HepG2 (cell line): ENCODE data around the gene ARRDC1. TPM values are rescaled to one million over a fixed set of nuclear protein-coding genes. Genes with fewer than 3 reads are reported as not detected.

ENCODE experiments used
- ATAC-seq: fragments of 200-7000 bp; cut with Tn5 transposase; 3 replicates; pipeline ENCODE4 v1.9.1; 2020; ENCODE audit warnings: mild to moderate bottlenecking, moderate library complexity
- BruUV-seq: library from RNA; stranded (reverse); fragments of 400-500 nt; replicated peaks from 2 replicates; lab custom pipeline; 2021; lab: Mats Ljungman, UMichigan
- CTCF ChIA-PET: fragments of 300-600 bp; formaldehyde crosslinking; extraction: SDS; loops from one replicate; lab custom pipeline; 2021; ENCODE audit warnings: low total read pairs, inconsistent platforms, low intra/inter-chr PET ratio; lab: Yijun Ruan, JAX
- POLR2A ChIA-PET: fragments of 350-600 bp; sonication (Branson Sonifier 250); formaldehyde crosslinking; loops from one replicate; lab custom pipeline; 2020; ENCODE audit warnings: antibody characterized with exemption, inconsistent platforms; lab: Yijun Ruan, JAX
- DNase-seq: peaks from one replicate; pipeline ENCODE4 v3.0.0-alpha.2; 2015; ENCODE audit warnings: low spot score
- FAIRE-seq: peaks from 3 replicates; lab custom pipeline; 2011; peaks lifted over from hg19 to GRCh38; lab: Jason Lieb, UNC
- H2AFZ ChIP-seq: one replicate; pipeline ENCODE4 v1.6.1; 2011; ENCODE audit warnings: low read length, inconsistent platforms
- H3K27ac ChIP-seq: fragments of 300-600 bp; 3 replicates; pipeline ENCODE4 v1.8.0; 2011; ENCODE audit warnings: mixed run types, mild to moderate bottlenecking, mixed read lengths, low read length, inconsistent platforms; ENCODE audit not compliant: insufficient read depth; ENCODE audit errors: extremely low read length
- H3K27me3 ChIP-seq, 2 experiments: fragments of 200-600 bp in 1 of 2; 2 replicates in 1 of 2; 3 replicates in 1 of 2; pipeline versions ENCODE4 v1.6.0 to v1.8.0; 2011; ENCODE audit warnings: low read length in 2 of 2, mild to moderate bottlenecking in 2 of 2, moderate library complexity in 2 of 2, inconsistent platforms in 1 of 2; ENCODE audit not compliant: insufficient read depth in 2 of 2, control insufficient read depth in 1 of 2
- H3K36me3 ChIP-seq, 2 experiments: fragments of 200-600 bp in 1 of 2; replicated peaks in 1 of 2; 2 replicates in 1 of 2; 3 replicates in 1 of 2; pipeline versions ENCODE4 v1.5.1 to v1.8.0; 2011; ENCODE audit warnings: low read length in 2 of 2, inconsistent platforms in 1 of 2; ENCODE audit not compliant: insufficient read depth in 2 of 2, control insufficient read depth in 1 of 2
- H3K4me1 ChIP-seq: 2 replicates; pipeline ENCODE4 v1.5.1; 2012; ENCODE audit warnings: low read length, inconsistent platforms; ENCODE audit not compliant: insufficient read depth
- H3K4me2 ChIP-seq: 2 replicates; pipeline ENCODE4 v1.6.0; 2011; ENCODE audit warnings: low read depth, low read length, inconsistent platforms
- H3K4me3 ChIP-seq, 3 experiments: fragments of 200-600 bp in 1 of 3; sonication (generic), shearing (Covaris generic) in 1 of 3; replicated peaks in 1 of 3; 2 replicates each; pipeline ENCODE4 v1.5.1; 2011 to 2016; ENCODE audit warnings: low read length in 3 of 3, inconsistent platforms in 2 of 3, low read depth in 2 of 3, mild to moderate bottlenecking in 2 of 3, control low read depth in 1 of 3, mixed read lengths in 1 of 3; ENCODE audit not compliant: insufficient read depth in 1 of 3
- H3K79me2 ChIP-seq: one replicate; pipeline ENCODE4 v1.6.1; 2011; ENCODE audit warnings: low read length, inconsistent platforms; ENCODE audit not compliant: insufficient read depth
- H3K9ac ChIP-seq: 2 replicates; pipeline ENCODE4 v1.6.0; 2011; ENCODE audit warnings: mild to moderate bottlenecking, low read depth, low read length, inconsistent platforms; ENCODE audit not compliant: insufficient read depth
- H3K9me3 ChIP-seq: 2 replicates; pipeline ENCODE4 v1.5.1; 2012; ENCODE audit warnings: mild to moderate bottlenecking, low read length
- H4K20me1 ChIP-seq: 2 replicates; pipeline ENCODE4 v1.6.0; 2011; ENCODE audit warnings: inconsistent platforms, mild to moderate bottlenecking, low read length, moderate library complexity; ENCODE audit not compliant: insufficient read depth
- BRF2 ChIP-seq: sonication (generic); formaldehyde crosslinking; IDR thresholded peaks from 2 replicates; pipeline ENCODE4 v1.8.1; 2022; ENCODE audit warnings: mild to moderate bottlenecking, missing genetic modification reagents
- CBX2 ChIP-seq, 2 experiments: fragments of 200-600 bp in 1 of 2; sonication (generic); formaldehyde crosslinking in 1 of 2; IDR thresholded peaks; 2 replicates each; pipeline versions ENCODE4 v1.7.0 to v1.8.1; 2018 to 2022; ENCODE audit warnings: low read depth in 2 of 2, low read length in 1 of 2, mild to moderate bottlenecking in 1 of 2, missing genetic modification reagents in 1 of 2
- CC2D1A ChIP-seq: sonication (generic); formaldehyde crosslinking; IDR thresholded peaks from 2 replicates; pipeline ENCODE4 v1.8.1; 2023; ENCODE audit warnings: mild to moderate bottlenecking, missing genetic modification reagents
- FOXO1 ChIP-seq: sonication (generic); formaldehyde crosslinking; IDR thresholded peaks from 2 replicates; pipeline ENCODE4 v1.4.0; 2020; ENCODE audit warnings: missing genetic modification reagents
- MXD4 ChIP-seq: IDR thresholded peaks from 2 replicates; pipeline ENCODE4 v1.6.1; 2016; ENCODE audit warnings: mild to moderate bottlenecking, missing biosample characterization, missing genetic modification reagents
- NFIB ChIP-seq: sonication (generic); formaldehyde crosslinking; IDR thresholded peaks from 2 replicates; pipeline ENCODE4 v1.9.0; 2021; ENCODE audit warnings: missing genetic modification reagents, mild to moderate bottlenecking, borderline replicate concordance
- PAX8 ChIP-seq: sonication (generic); formaldehyde crosslinking; IDR thresholded peaks from 2 replicates; pipeline ENCODE4 v1.8.0; 2022; ENCODE audit warnings: mild to moderate bottlenecking, missing genetic modification reagents, borderline replicate concordance
- PCBP2 ChIP-seq: fragments of 200-400 bp; formaldehyde crosslinking; optimal IDR thresholded peaks from 2 replicates; pipeline ENCODE3; 2018; ENCODE audit warnings: low read length, low read depth; ENCODE audit not compliant: poor library complexity, severe bottlenecking
- PHF5A ChIP-seq: IDR thresholded peaks from one replicate; pipeline ENCODE4 v1.6.1; 2018; ENCODE audit warnings: low read depth, missing genetic modification reagents; ENCODE audit not compliant: unreplicated experiment
- PTBP1 ChIP-seq: fragments of 200-400 bp; formaldehyde crosslinking; IDR thresholded peaks from 2 replicates; pipeline ENCODE4 v1.6.1; 2018; ENCODE audit warnings: low read length, low read depth; ENCODE audit not compliant: poor library complexity, severe bottlenecking
- SCMH1 ChIP-seq: sonication (generic); formaldehyde crosslinking; IDR thresholded peaks from 2 replicates; pipeline ENCODE4 v1.9.0; 2021; ENCODE audit warnings: missing genetic modification reagents, mild to moderate bottlenecking, borderline replicate concordance
- TP53 ChIP-seq: sonication (generic); formaldehyde crosslinking; conservative IDR thresholded peaks from 2 replicates; pipeline ENCODE4 v1.4.0; 2020; ENCODE audit warnings: missing genetic modification reagents
- YEATS2 ChIP-seq: sonication (generic); formaldehyde crosslinking; IDR thresholded peaks from 2 replicates; pipeline ENCODE4 v1.4.0; 2020; ENCODE audit warnings: missing genetic modification reagents, borderline replicate concordance
- ZBTB25 ChIP-seq: IDR thresholded peaks from 2 replicates; pipeline ENCODE4 v1.6.1; 2018; ENCODE audit warnings: missing genetic modification reagents
- ZNF550 ChIP-seq: sonication (generic); formaldehyde crosslinking; IDR thresholded peaks from 2 replicates; pipeline ENCODE4 v1.4.0; 2020; ENCODE audit warnings: mild to moderate bottlenecking, missing genetic modification reagents, borderline replicate concordance
- ZNF784 ChIP-seq: sonication (generic); formaldehyde crosslinking; IDR thresholded peaks from 2 replicates; pipeline ENCODE4 v1.5.1; 2020; ENCODE audit warnings: missing genetic modification reagents, mild to moderate bottlenecking, borderline replicate concordance
- WGBS: methylation state at CpG from one replicate; pipeline ENCODE4 v1.1.6; 2017; ENCODE audit warnings: low lambda C conversion rate; 5-methylcytosine and 5-hydroxymethylcytosine counted together
- in situ Hi-C: cut with HindIII; loops from 2 replicates; pipeline ENCODE4 v1.10.0; 2017; ENCODE audit warnings: low pct_unique_long_range_greater_than_20kb; ENCODE audit not compliant: extremely low pct_ligation_motif_present
- intact Hi-C: fragments of 100-400 bp; cut with micrococcal nuclease; formaldehyde crosslinking; loops from one replicate; pipeline ENCODE4 v1.10.0; 2022; ENCODE audit not compliant: unreplicated experiment
- polyA plus RNA-seq, 8 experiments: library from polyadenylated mRNA; depleted of rRNA in 3 of 8; stranded (reverse) in 7 of 8; unstranded in 1 of 8; fragments of >200 nt; fragmentation: Illumina TruSeq in 4 of 8; extraction: Trizol in 4 of 8; gene quantifications; 2 replicates each; pipeline versions ENCODE4 v1.2.1 to v1.2.3, GENCODE V29; 2011 to 2016; ENCODE audit warnings: low read depth in 4 of 8, missing spikeins in 1 of 8, mixed read lengths in 1 of 8; ENCODE audit not compliant: insufficient read depth in 1 of 8
- total RNA-seq, 5 experiments: library from RNA; depleted of rRNA; stranded (reverse); fragments of >200 nt; fragmentation: Illumina TruSeq; extraction: Trizol; gene quantifications; 2 replicates each; pipeline ENCODE4 v1.2.3, GENCODE V29; 2016; ENCODE audit warnings: low read depth in 1 of 5
- TF ChIP-seq, protein P1 (sequence below): sonication (generic); formaldehyde crosslinking; IDR thresholded peaks from 2 replicates; pipeline ENCODE4 v1.4.0; 2020; ENCODE audit warnings: missing genetic modification reagents; ENCODE audit errors: not compliant biosample characterization
- TF ChIP-seq, protein P2 (sequence below): sonication (generic); formaldehyde crosslinking; IDR thresholded peaks from 2 replicates; pipeline ENCODE4 v1.4.0; 2020; ENCODE audit warnings: missing genetic modification reagents, borderline replicate concordance

ARRDC1 gene
- total and polyA plus RNA-seq, 2 of the 13 experiments (the other 11 are each of a cell fraction or from before 2014, with no cell fraction given): 21.7 to 44.4 TPM

DNA sequence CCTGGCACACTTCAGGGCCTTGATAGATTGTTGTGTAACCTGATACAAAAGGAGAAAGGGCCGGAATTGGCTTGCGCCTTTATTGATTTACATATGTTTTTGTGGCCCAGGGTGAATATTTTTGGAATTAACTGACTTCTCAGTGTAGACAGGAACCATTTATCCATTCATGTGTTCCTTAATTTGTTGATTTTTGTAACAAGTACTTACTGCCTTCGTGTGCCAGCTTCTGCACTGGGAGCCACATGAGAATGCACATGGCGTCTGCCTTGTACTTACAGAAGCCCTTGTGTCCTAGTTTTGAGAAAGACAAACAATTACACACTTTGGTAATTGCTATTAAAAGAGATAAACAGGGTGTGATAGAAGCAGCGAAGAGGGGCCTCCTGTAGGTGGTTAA, 39.7 kb downstream of the ARRDC1 start:
- no peak overlapping the region for H3K4me3 ChIP-seq
- DNase-seq: no peak
- no peaks in the 10 kb centered on the region for H3K27me3 ChIP-seq
- no peak for FAIRE-seq
- no TSS peak for BruUV-seq
- no peak overlapping the region for H3K4me2 ChIP-seq
- CTCF ChIA-PET: no interaction called here
- in situ Hi-C loops: no loop called here
- H3K9ac ChIP-seq: no peak overlapping the region
- POLR2A ChIA-PET: no interaction called here
- no peak for ATAC-seq
- intact Hi-C loops: no loop called here
- H2AFZ ChIP-seq: no peak overlapping the region
- peaks cover 10% of the 10 kb centered on the region; the same call in 1 of the 2 replicates for H4K20me1 ChIP-seq
- no peaks in the 10 kb centered on the region for H3K9me3 ChIP-seq
- peaks cover 20% of the 10 kb centered on the region for H3K4me1 ChIP-seq
- H3K27ac ChIP-seq: no peak overlapping the region
- H3K79me2 ChIP-seq: peaks cover 77% of the 10 kb centered on the region
- H3K36me3 ChIP-seq: peaks cover 0 to 15% of the 10 kb centered on the region in 2 experiments; a peak in 2 of 5 replicates
- WGBS: 96% methylated on average over 5 of the region's 5 CpGs
- TF ChIP-seq TP53 (CRISPR knock-in tag) (no peak), CBX2 (IDR thresholded peaks at IDR 0.05; ENCODE audit: low read depth, low read length) (no peak), CBX2 (CRISPR knock-in tag; IDR thresholded peaks at IDR 0.05; ENCODE audit: low read depth) (no peak), CC2D1A (CRISPR knock-in tag) (no peak), BRF2 (CRISPR knock-in tag) (no peak), FOXO1 (no peak), PCBP2 (no peak), ZBTB25 (no peak), PAX8 (CRISPR knock-in tag) (no peak), ZNF550 (CRISPR knock-in tag) (no peak), ZNF784 (CRISPR knock-in tag) (no peak), NFIB (CRISPR knock-in tag) (no peak), YEATS2 (CRISPR knock-in tag) (no peak), PTBP1 (no peak), PHF5A (no peak), MXD4 (CRISPR knock-in tag) (no peak), SCMH1 (CRISPR knock-in tag) (no peak)
- TF ChIP-seq, protein P1, sequence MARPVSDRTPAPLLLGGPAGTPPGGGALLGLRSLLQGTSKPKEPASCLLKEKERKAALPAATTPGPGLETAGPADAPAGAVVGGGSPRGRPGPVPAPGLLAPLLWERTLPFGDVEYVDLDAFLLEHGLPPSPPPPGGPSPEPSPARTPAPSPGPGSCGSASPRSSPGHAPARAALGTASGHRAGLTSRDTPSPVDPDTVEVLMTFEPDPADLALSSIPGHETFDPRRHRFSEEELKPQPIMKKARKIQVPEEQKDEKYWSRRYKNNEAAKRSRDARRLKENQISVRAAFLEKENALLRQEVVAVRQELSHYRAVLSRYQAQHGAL: no peak
- TF ChIP-seq, protein P2, sequence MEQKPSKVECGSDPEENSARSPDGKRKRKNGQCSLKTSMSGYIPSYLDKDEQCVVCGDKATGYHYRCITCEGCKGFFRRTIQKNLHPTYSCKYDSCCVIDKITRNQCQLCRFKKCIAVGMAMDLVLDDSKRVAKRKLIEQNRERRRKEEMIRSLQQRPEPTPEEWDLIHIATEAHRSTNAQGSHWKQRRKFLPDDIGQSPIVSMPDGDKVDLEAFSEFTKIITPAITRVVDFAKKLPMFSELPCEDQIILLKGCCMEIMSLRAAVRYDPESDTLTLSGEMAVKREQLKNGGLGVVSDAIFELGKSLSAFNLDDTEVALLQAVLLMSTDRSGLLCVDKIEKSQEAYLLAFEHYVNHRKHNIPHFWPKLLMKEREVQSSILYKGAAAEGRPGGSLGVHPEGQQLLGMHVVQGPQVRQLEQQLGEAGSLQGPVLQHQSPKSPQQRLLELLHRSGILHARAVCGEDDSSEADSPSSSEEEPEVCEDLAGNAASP (CRISPR knock-in tag): no peak
